Suprapubic skin (tissue), 4 donors: ENCODE measurements around the gene MALT1. TPM values are rescaled to one million over a fixed set of nuclear protein-coding genes. Genes with fewer than 3 reads are reported as not detected.

Source experiments
- DNase-seq, 2 donors: peaks; one replicate each; pipeline ENCODE4 v3.0.0-alpha.2; 2019; ENCODE audit warnings: low spot score in 2 of 2
- H3K27ac ChIP-seq: fragments of 200-600 bp; sonication (generic); one replicate; pipeline ENCODE4 v1.5.1; 2019
- H3K27me3 ChIP-seq: fragments of 200-600 bp; sonication (generic); one replicate; pipeline ENCODE4 v1.5.1; 2019
- H3K36me3 ChIP-seq: fragments of 200-600 bp; sonication (generic); one replicate; pipeline ENCODE4 v1.5.1; 2019
- H3K4me1 ChIP-seq: fragments of 200-600 bp; sonication (generic); one replicate; pipeline ENCODE4 v1.5.1; 2019
- H3K4me3 ChIP-seq: fragments of 200-600 bp; sonication (generic); one replicate; pipeline ENCODE4 v1.5.1; 2019; ENCODE audit warnings: mild to moderate bottlenecking
- H3K9me3 ChIP-seq: fragments of 200-600 bp; sonication (generic); one replicate; pipeline ENCODE4 v1.5.1; 2019
- EP300 ChIP-seq: sonication (generic); formaldehyde crosslinking; IDR thresholded peaks from one replicate; pipeline ENCODE4 v1.6.1; 2017; ENCODE audit warnings: antibody characterized with exemption
- POLR2A ChIP-seq, 2 donors: fragments of 450-650 bp; IDR thresholded peaks; one replicate each; pipeline ENCODE4 v1.6.1; 2017; ENCODE audit warnings: antibody characterized with exemption in 2 of 2, mild to moderate bottlenecking in 2 of 2, moderate library complexity in 2 of 2
- POLR2AphosphoS5 ChIP-seq, 3 donors: sonication (generic); formaldehyde crosslinking; IDR thresholded peaks; one replicate each; pipeline ENCODE4 v1.6.1; 2017; ENCODE audit warnings: antibody characterized with exemption in 3 of 3
- WGBS: methylation state at CpG from one replicate; pipeline ENCODE4 v1.1.5; 2018; 5-methylcytosine and 5-hydroxymethylcytosine counted together
- total RNA-seq, 4 donors: library from RNA; depleted of rRNA; stranded (reverse); fragments of >200 nt; gene quantifications; one replicate each; pipeline ENCODE4 v1.1.0, GENCODE V29; 2016
- TF ChIP-seq, protein P1 (sequence below), 2 donors: fragments of 200-600 bp in 1 of 2; fragments of 450-650 bp in 1 of 2; sonication (generic) in 1 of 2; IDR thresholded peaks; one replicate each; pipeline ENCODE4 v1.5.1; 2016 to 2019; ENCODE audit warnings: antibody characterized with exemption in 2 of 2, mild to moderate bottlenecking in 1 of 2, moderate library complexity in 1 of 2

MALT1 gene
- total RNA-seq, 4 donors from 2014 or later, result 33.9 to 49.5 (median 37.1) TPM

DNA sequence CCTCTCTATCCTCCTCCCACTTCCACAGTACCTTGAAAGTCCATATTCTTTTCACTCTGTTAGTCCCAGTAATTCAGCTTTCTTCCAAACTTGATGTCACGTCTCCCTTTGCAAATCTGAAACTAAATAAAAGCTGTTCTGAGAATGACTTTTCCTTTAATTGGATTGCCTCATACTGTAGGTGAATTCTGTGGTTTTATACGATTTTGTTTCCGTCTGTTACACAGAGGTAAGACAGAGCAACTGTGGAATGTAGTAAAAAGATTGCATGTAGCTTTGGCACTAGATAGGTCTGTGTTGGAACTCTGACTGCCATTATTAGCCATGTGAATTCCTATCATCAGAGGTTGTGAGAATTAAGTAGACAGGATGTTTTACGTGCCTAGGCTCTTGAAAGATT, 25.9 kb downstream of the MALT1 start:
- H3K27me3 ChIP-seq, result no peaks in the 10 kb centered on the region
- 78% methylated on average over 4 of the region's 4 CpGs for WGBS
- peaks cover under 1% of the 10 kb centered on the region for H3K4me1 ChIP-seq
- no peaks in the 10 kb centered on the region for H3K9me3 ChIP-seq
- H3K4me3 ChIP-seq, result no peak overlapping the region
- no peak for DNase-seq
- no peak overlapping the region for H3K27ac ChIP-seq
- H3K36me3 ChIP-seq, result peaks cover 19% of the 10 kb centered on the region
- TF ChIP-seq POLR2A (IDR thresholded peaks at IDR 0.05) (no peak), POLR2AphosphoS5 (IDR thresholded peaks at IDR 0.05) (no peak), EP300 (no peak)
- TF ChIP-seq, protein P1, sequence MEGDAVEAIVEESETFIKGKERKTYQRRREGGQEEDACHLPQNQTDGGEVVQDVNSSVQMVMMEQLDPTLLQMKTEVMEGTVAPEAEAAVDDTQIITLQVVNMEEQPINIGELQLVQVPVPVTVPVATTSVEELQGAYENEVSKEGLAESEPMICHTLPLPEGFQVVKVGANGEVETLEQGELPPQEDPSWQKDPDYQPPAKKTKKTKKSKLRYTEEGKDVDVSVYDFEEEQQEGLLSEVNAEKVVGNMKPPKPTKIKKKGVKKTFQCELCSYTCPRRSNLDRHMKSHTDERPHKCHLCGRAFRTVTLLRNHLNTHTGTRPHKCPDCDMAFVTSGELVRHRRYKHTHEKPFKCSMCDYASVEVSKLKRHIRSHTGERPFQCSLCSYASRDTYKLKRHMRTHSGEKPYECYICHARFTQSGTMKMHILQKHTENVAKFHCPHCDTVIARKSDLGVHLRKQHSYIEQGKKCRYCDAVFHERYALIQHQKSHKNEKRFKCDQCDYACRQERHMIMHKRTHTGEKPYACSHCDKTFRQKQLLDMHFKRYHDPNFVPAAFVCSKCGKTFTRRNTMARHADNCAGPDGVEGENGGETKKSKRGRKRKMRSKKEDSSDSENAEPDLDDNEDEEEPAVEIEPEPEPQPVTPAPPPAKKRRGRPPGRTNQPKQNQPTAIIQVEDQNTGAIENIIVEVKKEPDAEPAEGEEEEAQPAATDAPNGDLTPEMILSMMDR (IDR thresholded peaks at IDR 0.05), result no peak

DNA sequence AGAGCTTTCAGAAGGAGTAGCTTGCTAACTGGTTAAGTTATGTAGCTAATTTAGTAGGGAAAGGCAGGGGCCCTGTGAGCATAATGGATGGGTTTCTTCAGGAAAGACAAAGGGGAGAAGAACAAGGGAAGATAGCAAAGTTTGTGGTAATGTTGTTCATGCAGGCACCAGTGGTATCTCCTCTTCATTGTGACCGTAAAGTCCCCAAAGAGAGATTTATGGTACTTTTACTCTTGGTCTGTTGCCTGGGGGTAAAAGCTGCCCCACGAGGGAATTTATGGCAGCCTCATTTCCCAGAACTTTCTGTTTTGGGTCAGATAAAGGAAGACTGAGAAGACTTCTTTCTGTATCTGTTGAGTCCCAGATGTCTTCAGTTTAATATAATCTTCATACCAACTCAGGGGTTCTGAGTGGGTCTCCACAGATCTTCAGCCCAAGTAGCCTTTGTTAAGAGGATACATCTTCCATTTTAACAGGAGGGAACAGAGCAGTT, 27.5 kb downstream of the MALT1 start:
- Histone ChIP-seq H3K27me3 (no peaks in the 10 kb centered on the region), H3K9me3 (no peaks in the 10 kb centered on the region), H3K4me1 (no peaks in the 10 kb centered on the region), H3K4me3 (no peak overlapping the region), H3K27ac (no peak overlapping the region), H3K36me3 (peaks cover 27% of the 10 kb centered on the region)
- 63% methylated on average over 2 of the region's 2 CpGs for WGBS
- DNase-seq, result no peak
- TF ChIP-seq EP300 (no peak), POLR2A (IDR thresholded peaks at IDR 0.05) (no peak), POLR2AphosphoS5 (IDR thresholded peaks at IDR 0.05) (no peak)
- TF ChIP-seq, protein P1 (IDR thresholded peaks at IDR 0.05), result no peak

DNA sequence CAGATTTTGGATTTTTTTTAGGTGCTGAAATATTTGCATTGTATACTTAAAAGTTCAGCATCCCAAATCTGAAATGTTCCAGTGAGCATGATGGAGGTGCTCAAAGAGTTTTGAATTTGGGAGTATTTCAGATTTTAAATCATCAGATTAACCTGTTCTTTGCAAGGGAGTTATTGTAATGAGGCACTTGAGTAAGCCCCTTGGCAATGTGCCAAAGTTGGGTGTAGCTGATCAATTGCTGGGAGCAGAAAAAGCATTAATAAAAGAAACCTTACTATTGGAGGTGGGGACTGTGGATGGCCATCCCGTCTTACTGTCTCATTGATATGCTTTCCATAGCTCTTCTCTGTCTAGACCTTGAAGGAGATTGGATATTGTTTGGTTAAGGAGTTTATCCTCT, 28.3 kb downstream of the MALT1 start:
- WGBS, result 85% methylated on average over 1 of the region's 1 CpG

DNA sequence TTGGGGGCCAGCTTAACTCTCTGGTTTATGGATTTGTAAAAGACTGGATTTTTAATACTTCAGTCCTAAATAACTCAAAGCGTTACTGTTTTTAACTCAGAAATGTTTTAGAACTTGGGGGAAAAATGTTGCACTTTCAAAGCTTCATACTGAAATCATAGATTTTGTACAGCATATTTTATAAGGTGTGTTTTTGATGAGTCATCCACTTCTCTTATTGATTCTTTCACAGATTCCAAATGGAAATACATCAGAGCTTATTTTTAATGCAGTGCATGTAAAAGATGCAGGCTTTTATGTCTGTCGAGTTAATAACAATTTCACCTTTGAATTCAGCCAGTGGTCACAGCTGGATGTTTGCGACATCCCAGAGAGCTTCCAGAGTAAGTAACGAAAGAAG, 28.9 kb downstream of the MALT1 start:
- 90% methylated on average over 4 of the region's 4 CpGs for WGBS
- no peak for DNase-seq
- no peaks in the 10 kb centered on the region for H3K4me1 ChIP-seq
- H3K4me3 ChIP-seq, result no peak overlapping the region
- H3K27me3 ChIP-seq, result no peaks in the 10 kb centered on the region
- H3K9me3 ChIP-seq, result no peaks in the 10 kb centered on the region
- peaks cover 34% of the 10 kb centered on the region for H3K36me3 ChIP-seq
- H3K27ac ChIP-seq, result no peak overlapping the region
- TF ChIP-seq POLR2AphosphoS5 (IDR thresholded peaks at IDR 0.05) (no peak), POLR2A (IDR thresholded peaks at IDR 0.05) (no peak), EP300 (no peak)
- TF ChIP-seq, protein P1 (IDR thresholded peaks at IDR 0.05), result no peak

More for the DNA sequence above, 28.3 kb downstream of the MALT1 start:
- TF ChIP-seq, protein P1 (IDR thresholded peaks at IDR 0.05), result no peak
- TF ChIP-seq POLR2AphosphoS5 (IDR thresholded peaks at IDR 0.05), result no peak
- TF ChIP-seq POLR2A (IDR thresholded peaks at IDR 0.05), result no peak
- H3K4me1 ChIP-seq, result no peaks in the 10 kb centered on the region
- H3K9me3 ChIP-seq, result no peaks in the 10 kb centered on the region
- H3K27ac ChIP-seq, result no peak overlapping the region
- H3K4me3 ChIP-seq, result no peak overlapping the region
- no peaks in the 10 kb centered on the region for H3K27me3 ChIP-seq
- peaks cover 32% of the 10 kb centered on the region for H3K36me3 ChIP-seq
- no peak for DNase-seq

DNA sequence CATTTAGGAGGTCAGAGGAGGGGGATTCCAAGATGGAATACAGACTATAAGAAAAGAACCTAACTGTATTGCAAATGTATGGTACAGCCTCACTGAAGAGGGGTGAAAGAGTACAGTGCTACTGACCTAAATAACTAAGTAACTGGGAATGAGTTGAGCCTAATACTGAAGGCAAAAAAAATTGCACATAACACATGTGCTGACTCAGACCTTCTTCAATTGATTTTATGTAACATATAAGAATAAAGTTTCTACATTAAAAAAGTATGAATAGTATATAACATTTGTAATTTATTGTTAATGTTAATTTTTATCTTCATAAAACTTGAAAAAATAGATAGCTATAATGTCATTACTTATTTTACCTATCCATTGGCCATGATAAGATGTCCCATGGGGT, 41.7 kb downstream of the MALT1 start:
- Histone ChIP-seq H3K4me1 (no peaks in the 10 kb centered on the region), H3K27ac (no peak overlapping the region), H3K27me3 (no peaks in the 10 kb centered on the region), H3K9me3 (no peaks in the 10 kb centered on the region), H3K4me3 (no peak overlapping the region), H3K36me3 (peaks cover 34% of the 10 kb centered on the region)
- no peak for DNase-seq
- TF ChIP-seq POLR2AphosphoS5 (IDR thresholded peaks at IDR 0.05) (no peak), EP300 (no peak), POLR2A (IDR thresholded peaks at IDR 0.05) (no peak)
- TF ChIP-seq, protein P1 (IDR thresholded peaks at IDR 0.05), result no peak
